Gastroesophageal sphincter (tissue), 3 donors: ENCODE measurements around the gene GBX1.

Experiments
- EP300 ChIP-seq: sonication (generic); formaldehyde crosslinking; IDR thresholded peaks from one replicate; pipeline ENCODE4 v1.6.1; 2017; ENCODE audit warnings: antibody characterized with exemption, mild to moderate bottlenecking
- POLR2A ChIP-seq, 2 donors: fragments of 450-650 bp; IDR thresholded peaks; one replicate each; pipeline ENCODE4 v1.6.1; 2017; ENCODE audit warnings: antibody characterized with exemption in 2 of 2, mild to moderate bottlenecking in 2 of 2, moderate library complexity in 1 of 2
- POLR2AphosphoS5 ChIP-seq: sonication (generic); formaldehyde crosslinking; IDR thresholded peaks from one replicate; pipeline ENCODE4 v1.6.1; 2017; ENCODE audit warnings: antibody characterized with exemption
- TF ChIP-seq, protein P1 (sequence below), 4 experiments: fragments of 200-600 bp in 2 of 4; fragments of 450-650 bp in 2 of 4; sonication (generic) in 1 of 4; IDR thresholded peaks; one replicate each; pipeline ENCODE4 v1.5.1; 2017 to 2019; ENCODE audit warnings: antibody characterized with exemption in 4 of 4, mild to moderate bottlenecking in 2 of 4, moderate library complexity in 2 of 4

DNA sequence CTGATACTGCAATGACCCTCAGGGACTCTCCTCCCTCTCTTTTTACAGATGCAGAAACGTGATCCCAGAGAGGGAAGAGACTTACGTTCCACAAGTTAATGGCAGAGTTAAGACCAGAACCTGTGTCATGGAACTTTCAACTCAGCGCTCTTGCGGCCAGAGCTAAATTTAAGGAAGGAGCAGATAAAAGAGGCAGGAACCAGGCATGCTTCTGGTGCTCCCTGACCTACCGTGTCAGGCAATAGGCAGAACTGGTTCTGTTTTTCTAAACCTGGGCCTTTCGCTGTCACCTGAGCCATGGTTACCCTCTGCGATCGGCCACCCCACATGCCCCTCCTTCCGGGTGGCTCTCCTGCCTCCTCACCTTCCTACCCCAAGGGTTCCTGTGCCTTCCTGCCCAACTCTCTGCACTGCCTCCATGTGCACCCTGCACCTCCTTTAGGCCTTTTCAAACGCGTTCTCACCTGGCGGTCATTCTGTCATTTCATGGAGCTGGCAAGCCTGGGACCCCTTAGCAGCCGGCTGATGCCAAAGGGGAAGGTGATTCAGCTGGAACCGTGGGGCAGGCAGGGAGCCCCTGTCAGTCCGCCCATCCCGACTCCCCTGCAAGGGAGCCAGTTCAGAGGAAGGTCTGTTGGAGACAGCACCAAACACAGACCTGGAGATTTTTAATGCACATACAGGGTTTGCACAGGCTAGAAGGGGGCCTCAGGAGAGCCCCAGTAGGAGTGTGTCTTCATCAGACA is 7.7 kb upstream of the GBX1 start:
- TF ChIP-seq POLR2A (IDR thresholded peaks at IDR 0.05) (no peak), POLR2AphosphoS5 (no peak), EP300 (no peak)
- TF ChIP-seq, protein P1, sequence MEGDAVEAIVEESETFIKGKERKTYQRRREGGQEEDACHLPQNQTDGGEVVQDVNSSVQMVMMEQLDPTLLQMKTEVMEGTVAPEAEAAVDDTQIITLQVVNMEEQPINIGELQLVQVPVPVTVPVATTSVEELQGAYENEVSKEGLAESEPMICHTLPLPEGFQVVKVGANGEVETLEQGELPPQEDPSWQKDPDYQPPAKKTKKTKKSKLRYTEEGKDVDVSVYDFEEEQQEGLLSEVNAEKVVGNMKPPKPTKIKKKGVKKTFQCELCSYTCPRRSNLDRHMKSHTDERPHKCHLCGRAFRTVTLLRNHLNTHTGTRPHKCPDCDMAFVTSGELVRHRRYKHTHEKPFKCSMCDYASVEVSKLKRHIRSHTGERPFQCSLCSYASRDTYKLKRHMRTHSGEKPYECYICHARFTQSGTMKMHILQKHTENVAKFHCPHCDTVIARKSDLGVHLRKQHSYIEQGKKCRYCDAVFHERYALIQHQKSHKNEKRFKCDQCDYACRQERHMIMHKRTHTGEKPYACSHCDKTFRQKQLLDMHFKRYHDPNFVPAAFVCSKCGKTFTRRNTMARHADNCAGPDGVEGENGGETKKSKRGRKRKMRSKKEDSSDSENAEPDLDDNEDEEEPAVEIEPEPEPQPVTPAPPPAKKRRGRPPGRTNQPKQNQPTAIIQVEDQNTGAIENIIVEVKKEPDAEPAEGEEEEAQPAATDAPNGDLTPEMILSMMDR (IDR thresholded peaks at IDR 0.05): no peak
